Body of pancreas (tissue), 4 donors: ENCODE results near the gene ZNF613.

ENCODE experiments used
- POLR2A ChIP-seq, 3 donors: fragments of 450-650 bp; IDR thresholded peaks; one replicate each; pipeline ENCODE4 v1.6.1; 2016; ENCODE audit warnings: antibody characterized with exemption in 3 of 3, mild to moderate bottlenecking in 2 of 3
- TF ChIP-seq, protein P1 (sequence below), 7 experiments: fragments of 450-650 bp in 4 of 7; fragments of 200-600 bp in 3 of 7; sonication (generic) in 3 of 7; IDR thresholded peaks; one replicate each; pipeline ENCODE4 v1.5.1; 2016 to 2019; ENCODE audit warnings: antibody characterized with exemption in 7 of 7

DNA sequence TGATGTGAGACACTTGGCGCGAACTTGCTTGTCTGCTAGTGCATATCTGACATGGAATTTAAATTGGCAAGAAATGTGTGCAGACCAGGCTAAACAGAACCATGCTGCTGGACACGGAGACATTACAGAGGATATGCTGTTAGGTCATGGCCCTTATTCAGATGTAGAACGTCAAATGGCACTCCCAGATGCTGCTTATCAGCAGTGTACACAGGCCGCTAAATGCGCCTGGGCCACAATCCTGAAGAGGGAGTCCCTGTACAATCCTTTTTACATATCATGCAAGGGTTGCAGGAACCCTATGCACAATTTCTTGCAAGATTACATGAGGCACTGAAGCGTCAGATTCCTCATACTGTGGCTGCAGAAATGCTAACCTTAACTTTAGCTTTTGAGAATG is 50.1 kb downstream of the ZNF613 start:
- TF ChIP-seq, protein P1, sequence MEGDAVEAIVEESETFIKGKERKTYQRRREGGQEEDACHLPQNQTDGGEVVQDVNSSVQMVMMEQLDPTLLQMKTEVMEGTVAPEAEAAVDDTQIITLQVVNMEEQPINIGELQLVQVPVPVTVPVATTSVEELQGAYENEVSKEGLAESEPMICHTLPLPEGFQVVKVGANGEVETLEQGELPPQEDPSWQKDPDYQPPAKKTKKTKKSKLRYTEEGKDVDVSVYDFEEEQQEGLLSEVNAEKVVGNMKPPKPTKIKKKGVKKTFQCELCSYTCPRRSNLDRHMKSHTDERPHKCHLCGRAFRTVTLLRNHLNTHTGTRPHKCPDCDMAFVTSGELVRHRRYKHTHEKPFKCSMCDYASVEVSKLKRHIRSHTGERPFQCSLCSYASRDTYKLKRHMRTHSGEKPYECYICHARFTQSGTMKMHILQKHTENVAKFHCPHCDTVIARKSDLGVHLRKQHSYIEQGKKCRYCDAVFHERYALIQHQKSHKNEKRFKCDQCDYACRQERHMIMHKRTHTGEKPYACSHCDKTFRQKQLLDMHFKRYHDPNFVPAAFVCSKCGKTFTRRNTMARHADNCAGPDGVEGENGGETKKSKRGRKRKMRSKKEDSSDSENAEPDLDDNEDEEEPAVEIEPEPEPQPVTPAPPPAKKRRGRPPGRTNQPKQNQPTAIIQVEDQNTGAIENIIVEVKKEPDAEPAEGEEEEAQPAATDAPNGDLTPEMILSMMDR (IDR thresholded peaks at IDR 0.05) = no peak
- TF ChIP-seq POLR2A (IDR thresholded peaks at IDR 0.05) = no peak
